Measurements from ENCODE around the gene TPRG1. TPM values are rescaled to one million over a fixed set of nuclear protein-coding genes. Genes with fewer than 3 reads are reported as not detected.

TPRG1 gene
- polyA plus RNA-seq, 1 donor (not counting 4 experiments of a cell fraction or from before 2014, with no cell fraction given): 1.5 TPM

- FAIRE-seq (no peak), DNase-seq (ENCODE audit: low read depth, low spot score) (no peak)
- dilution Hi-C loops (cut with MboI; ENCODE audit: extremely low pct_ligation_motif_present, low sequenced_read_pairs): no loop called here
- TF ChIP-seq EZH2 (IDR thresholded peaks at IDR 0.05; ENCODE audit: low read length) (no peak), CTCF (optimal IDR thresholded peaks at IDR 0.05 in 1 of 3, IDR thresholded peaks at IDR 0.05 in 1 of 3, conservative IDR thresholded peaks at IDR 0.05 in 1 of 3; ENCODE audit: extremely low read depth in 1 of 3, insufficient read depth in 2 of 3, low read length in 3 of 3) (no peak)
- no peak overlapping the region for H3K4me2 ChIP-seq (ENCODE audit: control insufficient read depth, extremely low read depth, insufficient read depth, low read depth, low read length)
- H3K4me3 ChIP-seq (ENCODE audit: control insufficient read depth in 2 of 3, extremely low read depth in 1 of 3, insufficient read depth in 2 of 3, low read depth in 1 of 3, low read length in 3 of 3): no peak overlapping the region
- H3K36me3 ChIP-seq (ENCODE audit: control insufficient read depth in 2 of 2, extremely low read depth in 1 of 2, insufficient read depth in 2 of 2, low read length in 2 of 2): no peaks in the 10 kb centered on the region
- H4K20me1 ChIP-seq (ENCODE audit: control insufficient read depth, extremely low read depth, insufficient read depth, low read length): no peaks in the 10 kb centered on the region
- H3K27me3 ChIP-seq (ENCODE audit: control insufficient read depth, extremely low read depth, insufficient read depth, low read length): no peaks in the 10 kb centered on the region
- H3K9ac ChIP-seq (ENCODE audit: control insufficient read depth, extremely low read depth, insufficient read depth, low read length): no peak overlapping the region
- no peaks in the 10 kb centered on the region for H3K79me2 ChIP-seq (ENCODE audit: control insufficient read depth, insufficient read depth, low read length)
- no peak overlapping the region for H3K27ac ChIP-seq (ENCODE audit: control insufficient read depth, insufficient read depth, low read length)
- H3K4me1 ChIP-seq (ENCODE audit: control insufficient read depth, extremely low read depth, insufficient read depth, low read length): peaks cover 52% of the 10 kb centered on the region
- H3K9me1 ChIP-seq (ENCODE audit: control insufficient read depth, extremely low read depth, insufficient read depth, low read length): no peaks in the 10 kb centered on the region
- H2AFZ ChIP-seq (ENCODE audit: control insufficient read depth, low read length): no peak overlapping the region
- H3K9me3 ChIP-seq (ENCODE audit: control insufficient read depth, low read depth, low read length): no peaks in the 10 kb centered on the region
Measured at GRCh38 chr3:189294649-189295048, 122.9 kb downstream of the TPRG1 start.

- Histone ChIP-seq H3K79me2 (ENCODE audit: control insufficient read depth, insufficient read depth, low read length) (no peaks in the 10 kb centered on the region), H4K20me1 (ENCODE audit: control insufficient read depth, extremely low read depth, insufficient read depth, low read length) (no peaks in the 10 kb centered on the region), H3K9ac (ENCODE audit: control insufficient read depth, extremely low read depth, insufficient read depth, low read length) (no peak overlapping the region), H3K27ac (ENCODE audit: control insufficient read depth, insufficient read depth, low read length) (no peak overlapping the region), H2AFZ (ENCODE audit: control insufficient read depth, low read length) (no peak overlapping the region), H3K36me3 (ENCODE audit: control insufficient read depth in 2 of 2, extremely low read depth in 1 of 2, insufficient read depth in 2 of 2, low read length in 2 of 2) (no peaks in the 10 kb centered on the region), H3K4me1 (ENCODE audit: control insufficient read depth, extremely low read depth, insufficient read depth, low read length) (peaks cover 53% of the 10 kb centered on the region), H3K4me2 (ENCODE audit: control insufficient read depth, extremely low read depth, insufficient read depth, low read depth, low read length) (no peak overlapping the region), H3K9me3 (ENCODE audit: control insufficient read depth, low read depth, low read length) (no peaks in the 10 kb centered on the region), H3K4me3 (ENCODE audit: control insufficient read depth in 2 of 3, extremely low read depth in 1 of 3, insufficient read depth in 2 of 3, low read depth in 1 of 3, low read length in 3 of 3) (no peak overlapping the region), H3K9me1 (ENCODE audit: control insufficient read depth, extremely low read depth, insufficient read depth, low read length) (no peaks in the 10 kb centered on the region), H3K27me3 (ENCODE audit: control insufficient read depth, extremely low read depth, insufficient read depth, low read length) (no peaks in the 10 kb centered on the region)
- no peak for DNase-seq (ENCODE audit: low read depth, low spot score)
- TF ChIP-seq EZH2 (IDR thresholded peaks at IDR 0.05; ENCODE audit: low read length) (no peak), CTCF (optimal IDR thresholded peaks at IDR 0.05 in 1 of 3, IDR thresholded peaks at IDR 0.05 in 1 of 3, conservative IDR thresholded peaks at IDR 0.05 in 1 of 3; ENCODE audit: extremely low read depth in 1 of 3, insufficient read depth in 2 of 3, low read length in 3 of 3) (no peak)
- FAIRE-seq: no peak
- dilution Hi-C loops (cut with MboI; ENCODE audit: extremely low pct_ligation_motif_present, low sequenced_read_pairs): no loop called here
Measured at GRCh38 chr3:189295089-189295488, 123.3 kb downstream of the TPRG1 start.
